Hippocampal formation (tissue), 2 donors: Measurements from ENCODE around the gene HEXIM2.
"Not testable (repeated sequence)": the region's sequence is repeated elsewhere in the genome, so short reads cannot be mapped to it uniquely, and the experiment has no call there.

Experiments
- DNase-seq, 2 donors: peaks; one replicate each; lab custom pipeline; 2025; lab: John Stamatoyannopoulos, UW

Gene HEXIM2

DNA sequence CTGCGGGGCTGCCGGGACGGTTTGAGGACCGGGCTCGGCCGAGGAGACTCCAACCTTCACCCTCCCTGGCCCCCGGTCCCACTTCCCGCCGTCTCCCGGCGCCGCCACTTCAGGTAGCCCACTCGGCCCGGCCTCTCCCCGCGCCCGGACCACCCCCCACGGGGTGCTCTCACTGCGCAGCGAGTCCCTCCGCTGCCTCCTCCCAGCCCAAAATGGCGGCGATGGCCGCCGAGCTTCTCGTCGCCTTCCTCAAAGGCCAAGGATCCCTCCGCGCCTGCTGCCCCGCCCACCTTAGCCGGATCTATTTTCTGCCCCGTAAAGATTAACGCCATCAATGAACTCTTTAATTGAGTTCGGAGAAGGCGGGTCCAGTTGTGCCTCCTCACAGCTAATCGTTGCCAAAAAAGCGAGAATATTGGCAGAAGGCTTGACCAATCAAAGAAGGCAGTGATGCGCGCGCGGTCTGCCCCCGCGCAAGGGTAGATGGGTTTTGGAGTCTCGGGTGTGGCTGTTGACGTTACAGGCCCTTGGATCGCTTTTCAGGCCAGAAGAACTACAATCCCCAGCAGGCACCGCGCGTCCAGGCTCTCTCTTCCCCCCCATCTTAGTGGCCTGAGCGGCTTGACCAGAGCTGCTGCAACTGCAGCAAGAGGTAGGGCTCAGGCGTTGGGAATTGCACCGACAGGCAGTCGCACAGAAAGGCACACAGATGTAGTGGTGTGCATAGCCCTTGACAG, at the start of gene HEXIM2:
Gene HEXIM2, plus strand, starts transcription at position 588 of the 737 bp plus-strand sequence. CDS start 919 bp downstream, outside the sequence.
- DNase-seq, result peak; percentile 99

- no peak for DNase-seq
Measured at GRCh38 chr17:45112559-45113423, 48.9 kb upstream of the HEXIM2 start.

- no peak for DNase-seq
Measured at GRCh38 chr17:45113424-45113754, 48.3 kb upstream of the HEXIM2 start.

DNA sequence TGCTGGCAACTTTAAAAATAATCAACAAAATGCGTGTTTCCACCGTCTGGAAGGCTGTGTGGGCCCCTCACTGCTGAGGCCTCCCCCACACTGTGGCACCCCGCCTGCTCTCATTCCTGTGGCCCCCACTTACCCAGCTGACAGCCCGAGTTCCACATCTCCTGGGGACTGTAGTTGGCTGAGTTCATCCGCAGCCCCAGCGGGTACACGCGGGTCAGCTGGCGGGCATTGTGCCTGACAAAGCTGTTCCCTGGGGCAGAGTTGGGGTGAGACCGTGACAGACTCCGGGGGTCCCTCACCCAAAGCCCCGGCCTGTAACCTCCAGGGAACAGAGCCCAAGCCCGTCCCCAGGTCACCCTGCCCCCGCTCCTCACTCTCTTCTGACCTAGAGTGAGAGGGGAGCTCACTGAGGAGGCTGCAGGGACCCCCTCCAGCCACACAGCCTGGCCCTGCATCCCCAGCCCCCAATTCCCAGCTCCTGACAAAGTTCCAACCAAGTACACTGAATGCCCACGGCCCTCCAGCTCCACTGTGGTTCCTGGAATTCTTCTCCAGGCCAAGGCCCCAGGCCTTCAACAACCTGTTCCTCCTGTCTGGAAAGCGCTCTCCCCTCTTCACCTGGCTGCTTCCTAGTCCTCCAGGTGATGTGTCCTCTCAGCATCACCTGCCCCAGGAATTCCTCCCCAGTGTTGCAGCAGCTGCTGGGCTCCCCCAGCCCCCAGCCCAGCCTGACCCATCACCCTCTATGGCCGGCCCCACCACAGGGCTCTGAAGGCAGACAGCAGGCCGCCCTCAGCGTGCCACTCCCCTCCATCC, 47.4 kb upstream of the HEXIM2 start:
- DNase-seq, result no peak

DNA sequence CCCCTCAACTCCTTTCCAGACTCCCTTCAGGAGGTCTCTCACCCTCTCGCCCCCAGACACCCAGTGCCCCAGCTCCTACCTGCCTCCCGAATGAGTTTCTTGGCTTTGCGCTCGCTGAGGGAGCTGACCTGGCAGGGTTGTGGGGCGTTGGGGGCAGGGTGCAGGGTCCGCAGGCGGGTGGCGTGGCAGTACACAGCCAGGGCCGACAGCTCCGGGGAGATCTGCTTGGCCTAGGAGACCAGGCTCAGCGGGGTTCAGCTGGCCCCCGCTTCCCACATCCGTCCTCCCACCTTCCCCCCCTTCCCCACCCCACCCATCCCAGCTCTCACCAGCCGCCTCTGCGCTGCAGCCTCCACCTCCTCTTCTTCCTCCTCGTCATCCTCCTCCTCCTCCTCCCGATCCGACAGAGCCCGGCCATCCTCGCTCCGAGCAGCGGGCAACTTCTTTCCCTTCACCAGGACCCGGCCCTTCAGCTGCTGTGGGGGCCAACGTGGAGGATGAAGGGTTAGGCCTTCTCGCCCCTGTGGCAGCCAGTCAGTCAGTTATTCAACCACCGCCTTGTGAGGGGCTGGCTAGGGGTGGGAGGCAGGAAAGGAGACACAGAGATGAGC, 46.6 kb upstream of the HEXIM2 start:
- no peak for DNase-seq

GRCh38 chr17:45115871-45116270, 45.8 kb upstream of the HEXIM2 start:
- no peak for DNase-seq

- DNase-seq, result no peak
Measured at GRCh38 chr17:45116434-45117016, 45.1 kb upstream of the HEXIM2 start.

DNA sequence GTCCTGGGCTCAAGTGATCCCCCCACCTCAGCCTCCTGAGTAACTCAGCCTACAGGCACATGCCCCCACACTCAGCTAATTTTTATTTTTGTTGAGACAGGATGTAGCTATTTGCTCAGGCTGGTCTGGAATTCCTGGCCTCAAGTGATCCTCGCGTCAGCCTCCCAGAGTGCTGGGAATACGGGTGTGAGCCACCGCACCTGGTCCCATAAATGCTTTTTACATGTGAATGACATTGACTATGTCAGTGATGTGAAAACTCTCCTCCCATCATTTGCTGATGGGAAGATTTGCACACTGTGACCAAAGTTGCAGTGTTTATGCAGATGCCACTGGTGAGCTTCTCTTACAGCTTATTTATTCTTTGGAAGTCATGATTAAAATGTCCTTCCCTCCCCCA, 44.3 kb upstream of the HEXIM2 start:
- DNase-seq, result no peak

DNA sequence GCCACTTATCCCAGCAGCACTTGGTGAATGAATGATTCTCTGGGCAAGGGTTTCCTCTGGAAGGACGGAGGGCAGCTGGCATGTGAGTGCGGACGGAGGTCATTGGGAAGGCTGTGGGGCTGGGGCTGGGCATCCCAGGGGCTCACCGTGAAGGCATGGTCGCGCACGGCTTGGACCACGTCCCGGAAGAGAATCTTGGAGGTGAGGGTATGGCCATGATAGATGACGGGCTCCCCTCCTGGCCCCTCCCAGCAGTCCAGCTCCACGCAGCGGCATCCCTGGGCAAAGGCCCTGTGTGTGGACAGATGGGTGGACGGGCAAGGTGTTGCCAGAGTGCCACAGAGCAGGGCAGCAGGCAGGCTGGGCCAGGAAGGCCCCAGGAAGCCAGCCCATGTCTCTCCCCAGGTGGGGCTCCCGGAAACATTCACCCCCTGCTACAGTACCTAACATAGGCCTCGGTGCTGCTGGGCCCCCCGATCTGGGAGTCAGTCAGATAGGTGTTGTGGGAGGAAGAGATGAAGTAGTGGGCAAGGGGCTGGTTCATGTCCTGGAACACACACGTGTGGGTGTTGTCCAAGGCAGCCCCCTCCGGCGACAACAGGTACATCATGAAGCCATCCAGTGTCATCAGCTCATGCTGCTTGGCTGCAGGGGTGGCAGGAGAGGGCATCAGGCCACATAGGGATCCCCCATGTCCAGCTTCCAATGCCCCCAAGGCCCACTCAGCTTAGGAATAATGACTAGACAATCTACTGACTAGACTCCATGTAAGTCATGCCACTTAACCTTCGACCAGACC, 43.6 kb upstream of the HEXIM2 start:
- no peak for DNase-seq

GRCh38 chr17:45118691-45119090, 43.0 kb upstream of the HEXIM2 start:
- no peak for DNase-seq

DNA sequence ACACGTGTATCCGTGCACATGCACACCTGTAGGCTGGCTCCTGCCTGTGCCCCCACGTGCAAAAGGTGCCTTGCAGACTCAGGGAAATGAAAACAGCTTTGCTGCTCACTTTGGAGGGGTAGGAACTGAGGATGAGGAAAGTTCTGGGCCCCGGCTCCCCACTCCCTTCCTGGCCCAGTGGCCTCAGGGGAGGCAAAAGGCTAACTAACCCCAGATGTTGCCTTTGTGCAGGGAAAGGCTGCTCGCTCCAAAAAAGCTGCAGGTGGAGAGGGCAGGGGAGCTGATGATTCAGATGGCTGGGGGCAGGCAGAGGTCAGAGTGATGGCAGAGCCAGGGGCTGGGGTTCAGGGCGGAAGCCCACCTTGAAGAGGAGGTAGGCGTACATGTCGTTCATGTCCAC, 41.7 kb upstream of the HEXIM2 start:
- no peak for DNase-seq

DNA sequence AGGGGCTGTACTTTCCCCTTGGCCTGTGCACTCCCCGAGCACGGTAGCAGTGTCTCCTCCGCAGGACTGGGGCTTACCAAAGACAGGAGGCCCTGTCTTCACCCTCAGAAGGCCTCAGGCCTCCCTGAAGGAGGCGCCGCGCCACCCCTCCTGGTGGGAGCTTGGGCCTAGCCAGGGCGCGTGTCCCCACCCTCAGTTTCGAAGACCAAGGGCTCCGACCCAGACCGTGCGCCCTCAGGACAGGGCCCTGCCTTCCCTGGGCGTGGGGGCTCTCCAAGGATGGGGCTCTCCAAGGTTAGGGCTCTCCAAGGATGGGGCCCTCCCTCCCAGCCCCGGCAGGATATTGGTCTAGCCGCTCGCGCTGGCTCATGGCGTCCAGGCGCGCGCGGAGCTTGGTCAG, 41.1 kb upstream of the HEXIM2 start:
- no peak for DNase-seq

- no peak for DNase-seq
Measured at GRCh38 chr17:45121055-45121454, 40.6 kb upstream of the HEXIM2 start.

- DNase-seq, result no peak
Measured at GRCh38 chr17:45123076-45123770, 38.5 kb upstream of the HEXIM2 start.

DNA sequence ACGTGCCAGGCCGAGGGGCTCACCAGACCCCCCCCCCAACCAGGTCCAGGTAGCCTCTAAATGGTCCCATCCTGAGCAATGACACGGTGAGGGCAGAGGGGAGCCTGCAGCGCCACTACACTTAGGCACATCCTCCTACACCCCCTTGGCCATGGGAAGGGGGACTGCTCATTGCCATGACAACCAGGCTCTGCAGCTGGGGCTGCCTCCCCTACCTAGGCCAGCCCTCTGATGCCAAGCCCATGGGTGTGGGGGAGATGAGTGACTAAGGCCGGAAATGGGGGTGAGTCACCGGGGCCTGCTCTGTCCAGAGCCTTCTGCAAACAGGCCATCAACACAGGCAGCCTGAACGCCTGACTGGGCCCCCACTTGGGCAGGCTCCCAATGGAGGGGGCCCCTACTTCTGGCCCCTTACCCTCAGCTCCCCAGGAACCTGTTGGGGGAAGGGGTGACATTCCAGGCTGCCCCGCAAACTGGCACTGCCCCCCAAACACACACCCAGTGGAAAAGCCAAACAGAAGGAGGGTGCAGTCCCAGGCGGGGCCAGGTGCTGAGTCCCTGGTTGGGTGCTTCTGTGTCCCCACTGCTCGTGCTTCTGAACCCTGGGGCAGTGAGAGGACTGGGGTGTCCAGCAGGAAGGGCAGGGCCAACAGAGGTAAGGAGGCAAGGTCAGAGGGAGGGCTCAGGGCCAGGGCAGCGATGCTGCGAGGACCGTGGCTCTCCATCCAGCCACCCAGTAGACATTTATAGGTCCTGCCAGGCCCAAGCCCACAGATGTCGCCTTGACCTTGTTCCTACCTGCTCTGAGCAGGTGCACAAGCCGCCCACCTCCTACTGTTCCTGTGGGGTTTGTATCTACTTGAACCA, 37.5 kb upstream of the HEXIM2 start:
- DNase-seq, result no peak

- DNase-seq, result not testable (repeated sequence)
Measured at GRCh38 chr17:45124797-45125122, 36.9 kb upstream of the HEXIM2 start.

- no peak for DNase-seq
Measured at GRCh38 chr17:45125509-45125908, 36.2 kb upstream of the HEXIM2 start.

DNA sequence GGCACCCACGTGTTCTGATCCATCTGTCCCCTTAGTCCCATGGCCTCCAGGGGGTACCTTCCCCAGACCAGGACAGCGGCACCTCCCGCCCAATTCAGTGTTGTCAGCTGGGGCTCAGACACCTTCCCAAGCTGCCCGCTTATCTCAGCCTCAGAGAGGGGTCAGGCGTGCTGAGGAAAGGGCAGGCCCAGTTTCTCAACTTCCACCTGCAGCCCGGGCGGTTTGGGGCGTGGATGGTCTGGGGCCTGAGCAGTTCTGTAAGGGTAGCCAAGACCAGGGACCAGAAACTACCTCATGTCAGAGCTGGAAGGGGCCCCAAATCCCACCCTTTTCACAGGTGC, 34.5 kb upstream of the HEXIM2 start:
- DNase-seq, result no peak

GRCh38 chr17:45127548-45128300, 34.0 kb upstream of the HEXIM2 start:
- DNase-seq, result no peak
